ENCODE measurements around the gene UPK3B. TPM values are rescaled to one million over a fixed set of nuclear protein-coding genes. Genes with fewer than 3 reads are reported as not detected.
A peak's percentile ranks its signal among the peaks of the same experiment; 100 is the strongest.
"Not testable (repeated sequence)": the region's sequence is repeated elsewhere in the genome, so short reads cannot be mapped to it uniquely, and the experiment has no call there.

UPK3B gene
- total RNA-seq (2016; rRNA removed; fragmentation: Illumina TruSeq; extraction: Trizol): not detected in 2 replicates
- total RNA-seq (2016; cell fraction: cytosol; rRNA removed; fragmentation: Illumina TruSeq; extraction: Trizol; ENCODE audit: low read depth): 0.10 TPM in 1 of 2 replicates, not detected in the other
- 0.11 TPM in 1 of 2 replicates, not detected in the other for total RNA-seq (2016; cell fraction: insoluble cytoplasmic fraction; rRNA removed; fragmentation: Illumina TruSeq; extraction: Trizol)
- 0.10 TPM in 1 of 2 replicates, not detected in the other for total RNA-seq (2016; cell fraction: membrane; rRNA removed; fragmentation: Illumina TruSeq; extraction: Trizol)
- total RNA-seq (2016; cell fraction: nucleus; rRNA removed; fragmentation: Illumina TruSeq; extraction: Trizol): 2.0 TPM in 1 of 2 replicates, not detected in the other
- polyA plus RNA-seq (2011; rRNA removed): not detected in 2 replicates
- polyA plus RNA-seq (2011; cell fraction: cytosol; rRNA removed): not detected in 2 replicates
- 0.13 and 0.14 TPM in 2 replicates for polyA plus RNA-seq (2011; cell fraction: nucleus; rRNA removed)
- polyA plus RNA-seq (2012): not detected in 2 replicates
- not detected in 2 replicates for polyA plus RNA-seq (2016; cell fraction: cytosol; fragmentation: Illumina TruSeq; extraction: Trizol; ENCODE audit: low read depth)
- polyA plus RNA-seq (2016; cell fraction: insoluble cytoplasmic fraction; fragmentation: Illumina TruSeq; extraction: Trizol; ENCODE audit: low read depth): not detected in 2 replicates
- polyA plus RNA-seq (2016; cell fraction: membrane; fragmentation: Illumina TruSeq; extraction: Trizol; ENCODE audit: low read depth): not detected in 2 replicates
- polyA plus RNA-seq (2016; cell fraction: nucleus; fragmentation: Illumina TruSeq; extraction: Trizol; ENCODE audit: insufficient read depth, low read depth): not detected in 2 replicates
- polyA minus RNA-seq (2011; rRNA and poly(A)+ RNA removed; ENCODE audit: low replicate concordance): 0.82 and 1.7 TPM in 2 replicates
- polyA minus RNA-seq (2011; cell fraction: cytosol; rRNA and poly(A)+ RNA removed): not detected in 2 replicates
- polyA minus RNA-seq (2011; cell fraction: nucleus; rRNA and poly(A)+ RNA removed): 0.62 and 1.8 TPM in 2 replicates
- Bru-seq, nascent RNA: percentile 24 among the genes with signal in this experiment
- percentile 24 among the genes with signal in this experiment for BruChase-seq, experiment 1, labeled RNA remaining after a 6-hour chase
- BruChase-seq, experiment 2, labeled RNA remaining after a 2-hour chase: percentile 22 among the genes with signal in this experiment
- long read RNA-seq, experiment 1: 0 reads
- long read RNA-seq, experiment 2: 0 reads

DNA sequence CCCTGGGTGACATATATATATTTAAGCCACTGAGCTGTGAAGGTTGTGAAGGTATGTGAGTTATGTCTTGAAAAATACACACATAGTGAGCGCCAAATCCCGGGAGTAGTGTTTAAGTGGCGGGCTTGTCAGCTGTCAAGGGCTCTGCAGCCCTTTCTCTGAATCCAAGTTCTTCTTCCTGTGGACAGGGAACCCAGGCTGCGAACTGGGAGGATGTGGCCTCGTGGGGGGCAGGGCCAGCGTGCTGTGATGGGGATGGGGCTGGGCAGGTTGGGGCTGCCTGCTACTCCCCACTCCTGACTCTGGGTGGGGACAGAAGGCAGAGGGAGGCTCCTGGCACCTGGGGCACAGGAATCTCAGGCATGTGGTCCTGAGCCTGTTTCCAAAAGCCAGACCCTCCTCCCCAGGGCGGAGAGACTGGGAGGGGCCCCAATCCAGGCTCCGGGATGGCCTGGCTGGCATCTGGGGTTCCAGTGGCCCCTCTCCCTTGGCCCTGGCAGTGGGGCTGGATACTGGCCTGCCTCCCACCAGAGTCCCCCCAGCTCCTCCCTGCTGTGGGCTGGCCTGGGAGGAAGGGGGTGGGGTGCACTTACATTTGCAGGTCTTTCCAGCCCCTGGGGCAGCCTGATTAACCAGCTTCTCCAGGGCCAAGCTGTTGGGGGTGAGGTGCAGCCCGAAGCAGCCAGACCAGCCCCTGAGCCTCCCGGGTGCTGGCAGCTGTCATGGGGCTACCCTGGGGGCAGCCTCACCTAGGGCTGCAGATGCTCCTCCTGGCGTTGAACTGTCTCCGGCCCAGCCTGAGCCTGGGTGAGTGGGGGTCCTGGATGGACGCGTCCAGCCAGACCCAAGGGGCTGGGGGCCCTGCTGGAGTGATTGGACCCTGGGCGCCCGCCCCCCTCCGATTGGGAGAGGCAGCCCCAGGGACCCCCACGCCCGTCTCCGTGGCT is at the start of gene UPK3B:
UPK3B (plus strand) TSS at position 622 of the 947 bp plus-strand sequence; CDS start at position 723, 101 bp downstream.
- DNase-seq (ENCODE audit: low spot score) (no peak), FAIRE-seq (no peak), ATAC-seq (no peak)
- no peaks in the 10 kb centered on the region for H3K9me3 ChIP-seq (ENCODE audit: low read length)
- H3K79me2 ChIP-seq (ENCODE audit: insufficient read depth, low read length): no peaks in the 10 kb centered on the region
- no peak within 1 kb of the TSS for H3K4me2 ChIP-seq (ENCODE audit: low read depth, low read length)
- H3K9ac ChIP-seq (ENCODE audit: insufficient read depth, low read depth, low read length): no peak within 1 kb of the TSS
- peaks cover 0 to 3% of the 10 kb centered on the region in 2 experiments; a peak in 1 of 5 replicates for H3K36me3 ChIP-seq (replicated peaks in 1 of 2; ENCODE audit: control insufficient read depth in 1 of 2, insufficient read depth in 2 of 2, low read length in 2 of 2)
- H2AFZ ChIP-seq (ENCODE audit: low read length): no peak within 1 kb of the TSS
- no peaks in the 10 kb centered on the region for H4K20me1 ChIP-seq (ENCODE audit: insufficient read depth, low read length)
- no peak within 1 kb of the TSS for H3K27ac ChIP-seq (ENCODE audit: extremely low read length, insufficient read depth, low read length)
- TF ChIP-seq, protein P1, sequence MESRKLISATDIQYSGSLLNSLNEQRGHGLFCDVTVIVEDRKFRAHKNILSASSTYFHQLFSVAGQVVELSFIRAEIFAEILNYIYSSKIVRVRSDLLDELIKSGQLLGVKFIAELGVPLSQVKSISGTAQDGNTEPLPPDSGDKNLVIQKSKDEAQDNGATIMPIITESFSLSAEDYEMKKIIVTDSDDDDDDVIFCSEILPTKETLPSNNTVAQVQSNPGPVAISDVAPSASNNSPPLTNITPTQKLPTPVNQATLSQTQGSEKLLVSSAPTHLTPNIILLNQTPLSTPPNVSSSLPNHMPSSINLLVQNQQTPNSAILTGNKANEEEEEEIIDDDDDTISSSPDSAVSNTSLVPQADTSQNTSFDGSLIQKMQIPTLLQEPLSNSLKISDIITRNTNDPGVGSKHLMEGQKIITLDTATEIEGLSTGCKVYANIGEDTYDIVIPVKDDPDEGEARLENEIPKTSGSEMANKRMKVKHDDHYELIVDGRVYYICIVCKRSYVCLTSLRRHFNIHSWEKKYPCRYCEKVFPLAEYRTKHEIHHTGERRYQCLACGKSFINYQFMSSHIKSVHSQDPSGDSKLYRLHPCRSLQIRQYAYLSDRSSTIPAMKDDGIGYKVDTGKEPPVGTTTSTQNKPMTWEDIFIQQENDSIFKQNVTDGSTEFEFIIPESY (CRISPR knock-in tag; IDR thresholded peaks at IDR 0.05): peak; percentile 23; the same call in 1 of the 2 replicates
- no peak for TF ChIP-seq FOXA3 (CRISPR knock-in tag; IDR thresholded peaks at IDR 0.05)
- no TSS peak for BruUV-seq (replicated peaks)
- intact Hi-C loops (cut with micrococcal nuclease; ENCODE audit: unreplicated experiment): no loop called here
- no peak within 1 kb of the TSS for H3K4me3 ChIP-seq (replicated peaks in 1 of 3; ENCODE audit: insufficient read depth in 1 of 3, low read depth in 2 of 3, low read length in 3 of 3)
- in situ Hi-C loops (cut with HindIII; ENCODE audit: extremely low pct_ligation_motif_present, low pct_unique_long_range_greater_than_20kb): no loop called here
- WGBS (ENCODE audit: low lambda C conversion rate): 80% methylated on average over 10 of the region's 20 CpGs
- ChIA-PET CTCF (ENCODE audit: low intra/inter-chr PET ratio, low total read pairs) (no interaction called here), POLR2A (no interaction called here)
- peaks cover 33% of the 10 kb centered on the region for H3K4me1 ChIP-seq (ENCODE audit: insufficient read depth, low read length)
- H3K27me3 ChIP-seq (ENCODE audit: control insufficient read depth in 1 of 2, insufficient read depth in 2 of 2, low read length in 2 of 2): peaks cover 0 to 2% of the 10 kb centered on the region in 2 experiments; a peak in 1 of 5 replicates

DNA sequence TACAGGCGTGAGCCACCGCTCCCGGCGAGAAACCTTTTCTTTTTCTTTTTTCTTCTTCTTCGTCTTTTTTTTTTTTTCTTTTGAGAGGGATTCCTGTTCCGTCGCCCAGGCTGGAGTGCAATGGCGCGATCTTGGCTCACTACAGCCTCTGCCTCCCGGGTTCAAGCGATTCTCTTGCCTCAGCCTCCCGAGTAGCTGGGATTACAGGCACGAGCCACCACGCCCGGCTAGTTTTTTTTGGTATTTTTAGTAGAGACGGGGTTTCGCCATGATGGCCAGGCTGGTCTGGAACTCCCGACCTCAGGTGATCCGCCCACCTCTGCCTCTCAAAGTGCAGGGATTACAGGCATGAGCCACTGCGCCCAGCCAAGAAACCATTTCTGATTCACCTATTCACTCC is 49.6 kb upstream of the UPK3B start:
- intact Hi-C loops (cut with micrococcal nuclease; ENCODE audit: unreplicated experiment); POLR2A ChIA-PET; H3K27me3 ChIP-seq (ENCODE audit: control insufficient read depth in 1 of 2, insufficient read depth in 2 of 2, low read length in 2 of 2); FAIRE-seq; DNase-seq (ENCODE audit: low spot score); H3K9ac ChIP-seq (ENCODE audit: insufficient read depth, low read depth, low read length); H3K79me2 ChIP-seq (ENCODE audit: insufficient read depth, low read length); H3K4me2 ChIP-seq (ENCODE audit: low read depth, low read length); H3K27ac ChIP-seq (ENCODE audit: extremely low read length, insufficient read depth, low read length); H3K9me3 ChIP-seq (ENCODE audit: low read length); H3K4me3 ChIP-seq (replicated peaks in 1 of 3; ENCODE audit: insufficient read depth in 1 of 3, low read depth in 2 of 3, low read length in 3 of 3); in situ Hi-C loops (cut with HindIII; ENCODE audit: extremely low pct_ligation_motif_present, low pct_unique_long_range_greater_than_20kb); H2AFZ ChIP-seq (ENCODE audit: low read length); CTCF ChIA-PET (ENCODE audit: low intra/inter-chr PET ratio, low total read pairs); BruUV-seq (replicated peaks); H4K20me1 ChIP-seq (ENCODE audit: insufficient read depth, low read length); H3K36me3 ChIP-seq (replicated peaks in 1 of 2; ENCODE audit: control insufficient read depth in 1 of 2, insufficient read depth in 2 of 2, low read length in 2 of 2); H3K4me1 ChIP-seq (ENCODE audit: insufficient read depth, low read length); ATAC-seq: not testable (repeated sequence)
- 68% methylated on average over 16 of the region's 20 CpGs for WGBS (ENCODE audit: low lambda C conversion rate)

Measured in HepG2 (cell line).